Ovary (tissue), 9 donors: ENCODE measurements around the gene DUSP2. TPM values are rescaled to one million over a fixed set of nuclear protein-coding genes. Genes with fewer than 3 reads are reported as not detected.
A peak's percentile ranks its signal among the peaks of the same experiment; 100 is the strongest.

ENCODE experiments used
- DNase-seq, 5 donors: peaks; one replicate each; pipeline ENCODE4 v3.0.0-alpha.2; 2019 to 2020
- H3K27ac ChIP-seq, 2 donors: fragments of 200-600 bp; one replicate each; pipeline versions ENCODE4 v1.5.1 to v1.8.0; 2019 to 2022
- H3K27me3 ChIP-seq: fragments of 200-600 bp; one replicate; pipeline ENCODE4 v1.8.0; 2022
- H3K36me3 ChIP-seq: fragments of 200-600 bp; sonication (generic); one replicate; pipeline ENCODE4 v1.5.1; 2019
- H3K4me1 ChIP-seq: one replicate; pipeline ENCODE4 v1.8.1; 2013; ENCODE audit warnings: mild to moderate bottlenecking, moderate library complexity; ENCODE audit not compliant: insufficient read depth
- H3K4me3 ChIP-seq: fragments of 200-600 bp; sonication (generic); one replicate; pipeline ENCODE4 v1.5.1; 2017
- H3K9me3 ChIP-seq, 2 donors: fragments of 200-600 bp in 1 of 2; sonication (generic) in 1 of 2; one replicate each; pipeline versions ENCODE4 v1.5.1 to v1.8.1; 2013 to 2019; ENCODE audit warnings: mild to moderate bottlenecking in 1 of 2, moderate library complexity in 1 of 2
- CTCF ChIP-seq, 3 donors: fragments of 450-650 bp in 2 of 3; fragments of 200-600 bp in 1 of 3; IDR thresholded peaks; one replicate each; pipeline versions ENCODE4 v1.5.1 to v1.8.0; 2016 to 2022; ENCODE audit warnings: antibody characterized with exemption in 3 of 3, mild to moderate bottlenecking in 1 of 3
- EP300 ChIP-seq: sonication (generic); formaldehyde crosslinking; IDR thresholded peaks from one replicate; pipeline ENCODE4 v1.6.1; 2017; ENCODE audit warnings: antibody characterized with exemption
- POLR2A ChIP-seq: fragments of 450-650 bp; IDR thresholded peaks from one replicate; pipeline ENCODE4 v1.6.1; 2017; ENCODE audit warnings: antibody characterized with exemption, mild to moderate bottlenecking, moderate library complexity
- WGBS, 3 donors: extraction: QIAGEN DNeasy Blood & Tissue Kit in 1 of 3; methylation state at CpG; one replicate each; pipeline versions ENCODE4 v1.1.5 to v1.1.7; 2013 to 2017; 5-methylcytosine and 5-hydroxymethylcytosine counted together
- intact Hi-C, 4 donors: fragments of 100-400 bp; cut with DNase I; formaldehyde crosslinking; loops; one replicate each; pipeline versions ENCODE4 v1.11.0 to v1.15.1; 2022 to 2023
- polyA plus RNA-seq, 2 donors: library from polyadenylated mRNA; stranded (reverse); fragments of 200-250 nt in 1 of 2; fragments of 350-450 nt in 1 of 2; fragmentation: Illumina TruSeq in 1 of 2; extraction: RNeasy Lipid Tissue Mini Kit (QIAGEN cat#74804) in 1 of 2; gene quantifications; one replicate each; pipeline ENCODE4 v1.2.3, GENCODE V29; 2013 to 2014
- total RNA-seq, 7 donors: library from RNA; depleted of rRNA in 2 of 7; stranded (reverse); fragments of >200 nt in 2 of 7; fragmentation: NEBNext Ultra II Directional in 3 of 7; extraction: Animal tissue kit (Norgen Biotek cat#: 25700) in 3 of 7; gene quantifications; one replicate each; pipeline versions ENCODE4 v1.1.0 to v1.2.4, GENCODE V29; 2016 to 2023
- donor health status: DM: no; HTN: no; CAD: no; lungs with moderate emphysema.
- donor health status: DM: no; HTN: no; CAD: no.
- donor health status: Bipolar disorder and iron deficiency.
- donor health status: DM: yes; HTN: yes; CAD: no.
- donor health status: DM: no; HTN: no; CAD: no.
- donor health status: DM: yes; HTN: yes; CAD: no.

Gene DUSP2
- total and polyA plus RNA-seq, 9 donors = 0.52 to 111 (median 3.1) TPM

GRCh38 chr2:96174251-96175144 is 29.3 kb upstream of the DUSP2 start:
- no peak overlapping the region for H3K4me3 ChIP-seq
- H3K27me3 ChIP-seq = no peaks in the 10 kb centered on the region
- H3K27ac ChIP-seq = no peak overlapping the region
- WGBS, 3 donors = 45 to 47% (median 46%) methylated on average over 8 of the region's 8 CpGs
- no peaks in the 10 kb centered on the region for H3K4me1 ChIP-seq
- intact Hi-C loops = loop anchor here in 1 of 4 donors (5.0 to 10.0 kb wide), 3 partner anchors 42 to 180 kb away; partner anchors contain the start of gene ANKRD36C
- TF ChIP-seq POLR2A (no peak), CTCF (IDR thresholded peaks at IDR 0.05) (peak; percentile 29 to 34 (median 33)), EP300 (no peak)
- H3K9me3 ChIP-seq = no peaks in the 10 kb centered on the region
- no peaks in the 10 kb centered on the region for H3K36me3 ChIP-seq
- DNase-seq = peak; percentile 30 to 72 (median 49)

- intact Hi-C loops = loop anchor here in 1 of 4 donors (5.0 to 10.0 kb wide), 3 partner anchors 40 to 177 kb away; partner anchors contain the start of gene ANKRD36C
- no peak for DNase-seq
- no peak overlapping the region for H3K4me3 ChIP-seq
- no peak for TF ChIP-seq EP300
- TF ChIP-seq POLR2A = no peak
- no peak for TF ChIP-seq CTCF (IDR thresholded peaks at IDR 0.05)
- no peaks in the 10 kb centered on the region for H3K27me3 ChIP-seq
- H3K9me3 ChIP-seq = no peaks in the 10 kb centered on the region
- H3K36me3 ChIP-seq = no peaks in the 10 kb centered on the region
- WGBS, 3 donors = 88 to 96% (median 92%) methylated on average over 15 of the region's 15 CpGs
- H3K27ac ChIP-seq = no peak overlapping the region
- no peaks in the 10 kb centered on the region for H3K4me1 ChIP-seq
Observed at GRCh38 chr2:96171831-96172230, 26.6 kb upstream of the DUSP2 start.

GRCh38 chr2:96170626-96171025 is 25.4 kb upstream of the DUSP2 start:
- no peak for DNase-seq
- H3K36me3 ChIP-seq = no peaks in the 10 kb centered on the region
- H3K27me3 ChIP-seq = no peaks in the 10 kb centered on the region
- no peak overlapping the region for H3K4me3 ChIP-seq
- intact Hi-C loops = loop anchor here in 1 of 4 donors (5.0 to 10.0 kb wide), 3 partner anchors 38 to 176 kb away; partner anchors contain the start of gene ANKRD36C
- no peak for TF ChIP-seq EP300
- no peak for TF ChIP-seq CTCF (IDR thresholded peaks at IDR 0.05)
- no peak for TF ChIP-seq POLR2A
- H3K4me1 ChIP-seq = no peaks in the 10 kb centered on the region
- H3K9me3 ChIP-seq = no peaks in the 10 kb centered on the region
- H3K27ac ChIP-seq = no peak overlapping the region
- 86 to 92% (median 91%) methylated on average over 3 of the region's 3 CpGs for WGBS, 3 donors

GRCh38 chr2:96169868-96170507 is 24.7 kb upstream of the DUSP2 start:
- Histone ChIP-seq H3K27ac (no peak overlapping the region), H3K9me3 (no peaks in the 10 kb centered on the region), H3K36me3 (no peaks in the 10 kb centered on the region), H3K4me3 (no peak overlapping the region), H3K27me3 (no peaks in the 10 kb centered on the region), H3K4me1 (no peaks in the 10 kb centered on the region)
- intact Hi-C loops = loop anchor here in 1 of 4 donors (5.0 to 10.0 kb wide), 3 partner anchors 38 to 175 kb away; partner anchors contain the start of gene ANKRD36C
- WGBS, 3 donors = 88 to 92% (median 88%) methylated on average over 2 of the region's 2 CpGs
- no peak for DNase-seq
- TF ChIP-seq POLR2A (no peak), EP300 (no peak), CTCF (IDR thresholded peaks at IDR 0.05) (no peak)
